ENCODE results near the gene SHCBP1. TPM values are rescaled to one million over a fixed set of nuclear protein-coding genes. Genes with fewer than 3 reads are reported as not detected.

Gene SHCBP1
- total RNA-seq, 1 donor from 2014 or later: 2.4 TPM

DNA sequence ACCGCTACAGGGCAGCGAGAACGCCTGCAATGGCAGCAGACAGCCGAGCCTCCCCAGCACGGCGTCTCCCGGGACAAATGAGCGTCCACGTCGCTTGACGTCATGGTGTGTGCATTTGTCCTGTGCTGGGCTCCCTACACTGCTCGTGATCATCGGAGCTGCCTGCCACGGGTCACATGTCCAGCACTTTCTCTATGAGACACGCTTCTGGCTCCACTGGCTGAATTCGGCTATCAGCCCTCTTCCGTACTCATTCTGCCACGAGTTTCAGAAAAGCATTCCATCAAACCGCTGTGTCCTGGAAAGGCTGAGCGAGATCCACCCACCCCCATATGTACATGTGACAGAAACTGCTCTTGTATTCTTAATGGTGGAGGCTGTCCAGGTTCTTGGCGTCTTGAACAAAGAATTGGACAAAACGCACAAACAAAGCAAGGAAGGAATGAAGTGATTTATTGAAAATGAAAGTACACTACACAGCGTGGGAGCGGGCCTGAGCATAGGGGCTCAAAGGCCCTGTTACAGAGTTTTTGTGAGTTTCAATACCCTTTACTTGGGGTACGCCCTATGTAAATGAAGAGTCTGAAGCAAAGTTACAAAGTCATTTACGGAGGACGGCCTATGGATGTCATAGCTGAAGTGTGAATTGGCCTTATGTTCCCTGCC, 28.5 kb upstream of the SHCBP1 start:
- Mint-ChIP-seq H3K9me3 (ENCODE audit: unreplicated experiment) (peaks cover 6% of the 10 kb centered on the region), H3K27ac (ENCODE audit: unreplicated experiment) (peak overlapping the region; percentile 33), H3K4me1 (ENCODE audit: low read depth, unreplicated experiment) (peaks cover 3% of the 10 kb centered on the region), H3K27me3 (ENCODE audit: unreplicated experiment) (peaks cover 4% of the 10 kb centered on the region), H3K36me3 (ENCODE audit: unreplicated experiment) (no peaks in the 10 kb centered on the region), H3K4me3 (ENCODE audit: unreplicated experiment) (no peak overlapping the region)
- no peak for DNase-seq
- TF ChIP-seq, protein P1, sequence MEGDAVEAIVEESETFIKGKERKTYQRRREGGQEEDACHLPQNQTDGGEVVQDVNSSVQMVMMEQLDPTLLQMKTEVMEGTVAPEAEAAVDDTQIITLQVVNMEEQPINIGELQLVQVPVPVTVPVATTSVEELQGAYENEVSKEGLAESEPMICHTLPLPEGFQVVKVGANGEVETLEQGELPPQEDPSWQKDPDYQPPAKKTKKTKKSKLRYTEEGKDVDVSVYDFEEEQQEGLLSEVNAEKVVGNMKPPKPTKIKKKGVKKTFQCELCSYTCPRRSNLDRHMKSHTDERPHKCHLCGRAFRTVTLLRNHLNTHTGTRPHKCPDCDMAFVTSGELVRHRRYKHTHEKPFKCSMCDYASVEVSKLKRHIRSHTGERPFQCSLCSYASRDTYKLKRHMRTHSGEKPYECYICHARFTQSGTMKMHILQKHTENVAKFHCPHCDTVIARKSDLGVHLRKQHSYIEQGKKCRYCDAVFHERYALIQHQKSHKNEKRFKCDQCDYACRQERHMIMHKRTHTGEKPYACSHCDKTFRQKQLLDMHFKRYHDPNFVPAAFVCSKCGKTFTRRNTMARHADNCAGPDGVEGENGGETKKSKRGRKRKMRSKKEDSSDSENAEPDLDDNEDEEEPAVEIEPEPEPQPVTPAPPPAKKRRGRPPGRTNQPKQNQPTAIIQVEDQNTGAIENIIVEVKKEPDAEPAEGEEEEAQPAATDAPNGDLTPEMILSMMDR (IDR thresholded peaks at IDR 0.05; ENCODE audit: partially characterized antibody, unreplicated experiment): no peak

DNA sequence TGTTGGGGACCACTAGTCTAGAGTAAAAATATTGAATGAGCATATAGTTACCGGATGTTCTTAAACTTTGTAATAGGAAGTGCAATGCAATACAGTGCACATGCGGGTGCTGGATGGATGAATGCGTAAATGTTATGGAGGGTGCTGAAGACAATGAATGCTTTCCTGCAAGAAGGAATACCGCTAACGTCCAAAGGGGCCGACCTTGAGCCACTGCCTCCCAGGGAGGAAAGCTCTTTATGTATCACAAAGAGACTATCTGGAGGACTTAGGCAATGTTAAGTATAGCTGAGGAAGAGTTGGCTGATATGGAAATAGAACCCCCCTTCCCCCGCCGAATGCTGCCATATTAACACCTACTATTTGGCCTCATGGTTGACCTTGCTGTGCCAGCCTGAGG, 27.5 kb upstream of the SHCBP1 start:
- TF ChIP-seq, protein P1 (IDR thresholded peaks at IDR 0.05; ENCODE audit: partially characterized antibody, unreplicated experiment): no peak
- Mint-ChIP-seq H3K36me3 (ENCODE audit: unreplicated experiment) (no peaks in the 10 kb centered on the region), H3K9me3 (ENCODE audit: unreplicated experiment) (peaks cover 6% of the 10 kb centered on the region), H3K4me3 (ENCODE audit: unreplicated experiment) (no peak overlapping the region), H3K4me1 (ENCODE audit: low read depth, unreplicated experiment) (peaks cover 3% of the 10 kb centered on the region), H3K27ac (ENCODE audit: unreplicated experiment) (no peak overlapping the region), H3K27me3 (ENCODE audit: unreplicated experiment) (peaks cover 4% of the 10 kb centered on the region)
- no peak for DNase-seq

DNA sequence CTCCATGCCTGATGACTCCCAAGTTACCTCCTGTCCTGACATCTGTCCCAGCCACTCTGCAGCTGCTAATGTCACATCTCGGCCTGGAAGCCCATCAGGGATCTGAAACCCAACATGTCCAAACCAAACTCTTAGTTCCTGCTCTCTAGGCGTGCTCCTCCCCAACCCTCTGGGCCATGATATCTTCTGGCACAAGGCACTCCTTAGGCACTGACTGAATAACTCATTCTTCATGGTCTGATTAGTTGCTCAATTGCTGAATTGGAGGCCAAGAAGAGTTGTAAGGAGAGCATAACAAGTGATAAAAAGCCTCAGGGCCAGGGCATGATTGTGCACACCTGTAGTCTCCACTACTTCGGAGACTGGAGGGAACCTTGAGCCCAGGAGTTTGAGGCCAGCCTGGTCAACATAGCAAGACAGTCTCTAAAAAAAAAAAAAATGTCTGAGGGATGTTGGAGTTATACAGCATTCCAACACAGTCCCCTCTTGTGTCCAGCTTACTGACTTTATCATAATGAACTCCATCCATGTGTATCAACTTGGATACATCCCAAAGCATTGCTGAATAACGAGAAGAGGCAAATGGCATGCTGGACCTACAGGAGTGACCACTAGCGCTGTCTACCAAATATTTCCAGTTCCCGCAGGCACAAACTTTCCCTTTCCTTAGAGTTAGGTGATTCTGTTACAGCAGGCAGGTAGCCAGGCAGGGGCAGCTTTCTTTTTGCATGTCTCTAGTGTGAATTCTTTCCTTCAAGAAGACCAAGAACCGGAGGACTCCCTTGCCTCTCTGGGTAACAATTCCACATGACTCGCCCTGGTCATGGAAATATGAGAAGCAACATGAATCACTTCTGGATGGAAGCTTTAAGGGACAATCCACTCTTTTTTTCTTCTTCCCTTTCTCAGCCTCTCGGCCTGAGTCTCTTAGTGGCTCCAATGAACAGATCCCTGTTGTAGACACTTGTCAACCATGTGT, 18.1 kb upstream of the SHCBP1 start:
- Mint-ChIP-seq H3K9me3 (ENCODE audit: unreplicated experiment) (peaks cover 7% of the 10 kb centered on the region), H3K36me3 (ENCODE audit: unreplicated experiment) (peaks cover 22% of the 10 kb centered on the region), H3K27me3 (ENCODE audit: unreplicated experiment) (peaks cover 4% of the 10 kb centered on the region), H3K27ac (ENCODE audit: unreplicated experiment) (no peak overlapping the region), H3K4me1 (ENCODE audit: low read depth, unreplicated experiment) (peaks cover 4% of the 10 kb centered on the region), H3K4me3 (ENCODE audit: unreplicated experiment) (no peak overlapping the region)
- no peak for DNase-seq
- TF ChIP-seq, protein P1 (IDR thresholded peaks at IDR 0.05; ENCODE audit: partially characterized antibody, unreplicated experiment): no peak

DNA sequence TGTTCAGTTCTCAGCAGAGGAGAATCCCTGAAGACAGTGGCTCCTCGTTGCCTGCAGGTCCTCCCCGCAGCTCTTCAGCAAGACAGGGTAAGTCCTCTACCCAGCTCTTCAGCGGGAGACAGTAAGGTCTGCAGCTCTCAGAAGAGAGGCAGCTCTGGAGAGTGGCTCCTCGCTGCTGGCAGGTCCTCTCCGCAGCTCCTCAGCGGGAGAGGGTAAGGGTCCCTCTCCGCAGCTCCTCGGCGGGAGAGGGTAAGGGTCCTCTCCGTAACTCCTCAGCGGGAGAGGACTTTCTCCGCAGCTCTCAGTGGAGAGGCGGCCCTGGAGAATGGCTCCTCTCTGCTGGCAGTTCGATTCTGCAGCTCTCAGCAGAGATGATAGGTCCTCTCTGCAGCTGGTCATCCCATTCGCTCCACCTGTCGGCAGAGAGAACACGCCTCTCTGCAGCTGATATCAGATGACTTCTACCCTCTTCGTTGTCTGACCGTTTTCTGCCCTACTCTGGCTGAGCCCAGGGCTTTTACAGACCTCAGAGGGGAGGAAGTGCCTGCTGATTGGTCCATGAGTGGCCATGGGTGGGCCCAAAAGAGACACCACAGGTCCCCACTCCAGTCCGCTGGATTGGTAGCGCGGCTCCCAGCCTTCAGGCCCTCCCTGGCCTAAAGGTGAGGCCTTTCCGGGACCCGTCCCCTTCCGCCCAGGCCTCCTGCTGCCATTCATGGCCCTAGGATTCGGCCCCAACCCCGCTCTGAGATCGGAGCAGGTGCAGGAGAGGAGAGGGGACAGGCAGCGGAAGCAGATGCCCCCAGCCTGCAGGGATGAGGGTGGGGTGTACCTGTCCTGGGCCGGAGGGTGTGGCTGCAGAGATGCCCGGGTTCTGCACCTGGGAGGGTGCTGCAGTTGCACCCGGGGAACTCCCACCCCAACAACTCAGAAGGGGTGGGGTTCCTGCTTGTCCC, 11.9 kb upstream of the SHCBP1 start:
- TF ChIP-seq, protein P1 (IDR thresholded peaks at IDR 0.05; ENCODE audit: partially characterized antibody, unreplicated experiment): no peak
- peaks cover 7% of the 10 kb centered on the region for H3K4me1 Mint-ChIP-seq (ENCODE audit: low read depth, unreplicated experiment)
- no peak for DNase-seq
- H3K9me3 Mint-ChIP-seq (ENCODE audit: unreplicated experiment): peaks cover 2% of the 10 kb centered on the region
- H3K27me3 Mint-ChIP-seq (ENCODE audit: unreplicated experiment): peaks cover 4% of the 10 kb centered on the region
- peak overlapping the region; percentile 21 for H3K4me3 Mint-ChIP-seq (ENCODE audit: unreplicated experiment)
- peaks cover 5% of the 10 kb centered on the region for H3K36me3 Mint-ChIP-seq (ENCODE audit: unreplicated experiment)
- H3K27ac Mint-ChIP-seq (ENCODE audit: unreplicated experiment): no peak overlapping the region
